Natural killer cell treated with Interleukin-12 subunit alpha and Interleukin-12 subunit beta and Interleukin-15 and Interleukin-18, amount 100 ng/mL, for 72 hours (primary cell): Measurements from ENCODE around the gene DIDO1. TPM values are rescaled to one million over a fixed set of nuclear protein-coding genes. Genes with fewer than 3 reads are reported as not detected.
"Not testable (repeated sequence)": the region's sequence is repeated elsewhere in the genome, so short reads cannot be mapped to it uniquely, and the experiment has no call there.

Source experiments
- ATAC-seq, 2 donors: fragments of 150-1000 bp; cut with Tn5 transposase in 1 of 2; sonication (Bioruptor Pico), chemical (Tn5 transposase) in 1 of 2; 2 replicates each; pipeline ENCODE4 v1.10.0; 2021
- DNase-seq: peaks from one replicate; pipeline ENCODE4 v3.0.0; 2022; ENCODE audit warnings: low spot score
- H3K27ac Mint-ChIP-seq, 2 donors: 1 replicate in 1 of 2; 2 replicates in 1 of 2; pipeline ENCODE4 v1.8.0; 2022; ENCODE audit warnings: mixed read lengths in 2 of 2, mild to moderate bottlenecking in 1 of 2, moderate library complexity in 1 of 2
- H3K27me3 Mint-ChIP-seq, 2 donors: 1 replicate in 1 of 2; 2 replicates in 1 of 2; pipeline ENCODE4 v1.8.0; 2022; ENCODE audit warnings: mixed read lengths in 2 of 2
- H3K36me3 Mint-ChIP-seq: one replicate; pipeline ENCODE4 v1.8.0; 2022; ENCODE audit warnings: mixed read lengths
- H3K4me1 Mint-ChIP-seq, 2 donors: 1 replicate in 1 of 2; 2 replicates in 1 of 2; pipeline ENCODE4 v1.8.0; 2022; ENCODE audit warnings: low read depth in 2 of 2, mixed read lengths in 2 of 2, mild to moderate bottlenecking in 1 of 2
- H3K4me3 Mint-ChIP-seq: one replicate; pipeline ENCODE4 v1.8.0; 2022; ENCODE audit warnings: mixed read lengths
- H3K9me3 Mint-ChIP-seq: 2 replicates; pipeline ENCODE4 v1.8.0; 2022; ENCODE audit warnings: mixed read lengths
- total RNA-seq, 2 donors: library from RNA; stranded (reverse); gene quantifications; one replicate each; pipeline ENCODE4 v1.2.3, GENCODE V29; 2022

The DIDO1 gene
- total RNA-seq, 2 donors from 2014 or later: 57.6 to 81.1 TPM

DNA sequence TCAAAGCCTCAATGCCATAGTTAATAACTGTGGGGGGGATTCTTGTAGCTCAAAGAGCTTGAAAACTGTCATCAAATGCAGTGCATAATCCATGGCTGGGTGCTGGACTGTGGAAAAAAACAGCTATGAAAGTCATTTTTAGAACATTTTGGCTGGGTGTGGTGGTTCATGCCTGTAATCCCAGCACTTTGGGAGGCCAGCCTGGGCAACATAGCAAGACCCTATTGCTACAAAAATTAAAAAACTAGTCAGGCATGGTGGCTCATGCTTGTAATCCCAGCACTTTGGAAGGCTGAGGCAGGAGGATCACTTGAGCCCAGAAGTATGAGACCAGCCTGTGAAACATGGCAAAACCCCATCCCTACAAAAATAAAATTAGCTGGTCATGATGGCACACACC is 76.9 kb downstream of the DIDO1 start:
- DNase-seq (no peak), ATAC-seq (no peak)
- Mint-ChIP-seq H3K27ac (no peak overlapping the region), H3K9me3 (no peaks in the 10 kb centered on the region), H3K4me1 (peaks cover 0 to 7% of the 10 kb centered on the region in 2 donors), H3K27me3 (no peaks in the 10 kb centered on the region), H3K4me3 (no peak overlapping the region), H3K36me3 (peaks cover 4% of the 10 kb centered on the region)

DNA sequence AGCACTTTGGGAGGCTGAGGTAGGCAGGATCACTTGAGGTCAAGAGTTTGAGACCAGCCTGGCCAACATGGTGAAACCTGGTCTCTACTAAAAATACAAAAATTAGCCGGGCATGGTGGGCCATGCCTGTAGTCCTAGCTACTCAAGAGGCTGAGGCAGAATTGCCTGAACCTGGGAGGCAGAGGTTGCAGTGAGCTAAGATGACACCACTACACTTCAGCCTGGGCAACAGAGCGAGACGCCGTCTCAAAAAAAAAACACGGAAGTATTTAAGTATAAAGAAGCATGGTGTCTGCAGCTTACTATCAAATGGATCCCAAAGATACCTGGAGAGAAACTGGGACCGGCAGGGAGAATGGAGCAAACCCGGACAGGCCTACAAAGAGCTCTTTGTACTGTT is 77.4 kb downstream of the DIDO1 start:
- ATAC-seq, DNase-seq, H3K4me3 Mint-ChIP-seq, H3K9me3 Mint-ChIP-seq, H3K27me3 Mint-ChIP-seq, H3K4me1 Mint-ChIP-seq, H3K36me3 Mint-ChIP-seq, H3K27ac Mint-ChIP-seq: not testable (repeated sequence)

GRCh38 chr20:62846166-62846890 is 80.0 kb downstream of the DIDO1 start:
- H3K4me1 Mint-ChIP-seq: no peaks in the 10 kb centered on the region
- H3K27me3 Mint-ChIP-seq: no peaks in the 10 kb centered on the region
- DNase-seq (peak; percentile 51), ATAC-seq (no peak)
- no peaks in the 10 kb centered on the region for H3K9me3 Mint-ChIP-seq
- no peak overlapping the region for H3K27ac Mint-ChIP-seq
- H3K36me3 Mint-ChIP-seq: no peaks in the 10 kb centered on the region
- no peak overlapping the region for H3K4me3 Mint-ChIP-seq

DNA sequence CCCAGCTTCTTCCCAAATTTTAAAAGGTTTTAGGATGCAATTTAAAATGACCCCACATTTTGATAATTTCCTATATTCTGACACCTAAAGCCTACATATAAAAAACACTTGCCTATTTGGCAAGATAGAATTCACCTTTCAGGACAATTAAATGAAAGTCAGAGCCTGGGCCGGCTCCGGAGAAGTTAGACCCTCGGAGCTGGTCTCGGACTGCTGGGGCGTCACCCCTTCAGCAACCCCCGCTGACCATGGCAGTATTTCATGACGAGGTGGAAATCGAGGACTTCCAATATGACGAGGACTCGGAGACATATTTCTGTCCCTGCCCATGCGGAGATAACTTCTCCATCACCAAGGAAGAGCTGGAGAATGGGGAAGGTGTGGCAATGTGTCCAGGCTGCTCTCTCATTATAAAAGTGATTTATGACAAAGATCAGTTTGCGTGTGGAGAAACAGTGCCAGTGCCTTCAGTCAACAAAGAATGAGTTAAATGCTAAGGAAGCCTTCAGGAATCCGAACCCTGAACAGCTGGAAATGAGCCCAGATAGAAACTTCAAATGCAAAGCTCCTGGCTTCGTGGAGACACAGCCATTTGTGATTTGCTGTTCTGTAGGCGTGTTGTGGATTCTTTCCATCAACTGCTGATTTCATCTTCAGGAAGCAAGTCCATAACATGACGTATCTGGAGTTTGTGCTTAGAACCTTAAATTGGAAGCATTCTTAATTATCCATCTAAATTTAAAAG is 80.7 kb downstream of the DIDO1 start:
- no peaks in the 10 kb centered on the region for H3K36me3 Mint-ChIP-seq
- DNase-seq (peak; percentile 22), ATAC-seq (no peak)
- H3K4me3 Mint-ChIP-seq: no peak overlapping the region
- H3K4me1 Mint-ChIP-seq: no peaks in the 10 kb centered on the region
- H3K9me3 Mint-ChIP-seq: no peaks in the 10 kb centered on the region
- no peaks in the 10 kb centered on the region for H3K27me3 Mint-ChIP-seq
- no peak overlapping the region for H3K27ac Mint-ChIP-seq

- H3K4me1 Mint-ChIP-seq: no peaks in the 10 kb centered on the region
- no peak overlapping the region for H3K4me3 Mint-ChIP-seq
- DNase-seq (no peak), ATAC-seq (no peak)
- H3K36me3 Mint-ChIP-seq: no peaks in the 10 kb centered on the region
- H3K27me3 Mint-ChIP-seq: no peaks in the 10 kb centered on the region
- no peaks in the 10 kb centered on the region for H3K9me3 Mint-ChIP-seq
- H3K27ac Mint-ChIP-seq: no peak overlapping the region
These were observed 82.1 kb downstream of the DIDO1 start for GRCh38 chr20:62844182-62844581.

DNA sequence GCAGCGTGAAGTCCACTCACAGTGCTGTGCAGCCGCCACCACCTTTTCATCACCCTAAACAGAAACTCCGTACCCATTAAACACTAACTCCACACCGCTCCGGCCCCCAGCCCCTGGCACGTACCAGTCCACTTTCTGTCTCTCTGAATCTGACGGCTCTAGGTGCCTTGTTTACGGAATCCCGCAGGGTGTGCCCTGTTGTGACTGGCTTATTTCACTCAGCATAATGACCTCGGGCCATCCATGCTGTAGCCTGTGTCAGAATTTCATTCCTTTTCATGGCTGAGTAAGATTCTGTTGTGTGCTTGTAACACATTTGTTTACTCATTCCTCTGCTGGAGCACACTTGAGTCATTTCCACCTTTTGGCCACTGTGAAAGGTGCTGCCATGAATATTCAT is 82.6 kb downstream of the DIDO1 start:
- Mint-ChIP-seq H3K27ac (no peak overlapping the region), H3K4me1 (no peaks in the 10 kb centered on the region), H3K4me3 (no peak overlapping the region), H3K27me3 (no peaks in the 10 kb centered on the region), H3K36me3 (no peaks in the 10 kb centered on the region), H3K9me3 (no peaks in the 10 kb centered on the region)
- ATAC-seq (peak in 1 of 2 donors; percentile 46), DNase-seq (peak; percentile 15)

DNA sequence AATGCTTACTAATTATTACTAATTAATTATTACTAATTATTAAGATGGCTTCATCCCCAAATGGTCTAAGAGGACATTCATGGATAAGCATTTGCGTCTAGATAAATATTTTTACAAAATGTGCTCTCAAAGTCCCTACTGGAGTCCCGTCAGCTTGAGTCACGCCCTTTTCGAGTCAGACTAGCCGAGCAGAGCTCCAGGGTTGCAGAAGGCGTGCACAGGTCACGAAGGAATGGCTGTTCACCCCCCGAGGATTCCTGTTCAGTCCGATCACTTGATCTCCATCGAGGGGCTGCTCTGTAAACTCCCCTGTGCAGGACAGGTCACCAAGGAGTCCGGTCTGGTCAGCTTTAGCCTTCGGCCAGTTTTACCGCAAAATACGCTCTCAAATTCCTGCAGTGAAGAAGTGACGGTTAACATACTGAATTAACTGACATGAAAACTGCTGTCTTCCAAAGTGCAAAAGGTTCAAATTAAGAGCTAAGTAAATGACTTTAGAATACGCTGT is 84.5 kb downstream of the DIDO1 start:
- H3K27ac Mint-ChIP-seq: no peak overlapping the region
- H3K36me3 Mint-ChIP-seq: no peaks in the 10 kb centered on the region
- DNase-seq: no peak
- no peaks in the 10 kb centered on the region for H3K4me1 Mint-ChIP-seq
- H3K27me3 Mint-ChIP-seq: no peaks in the 10 kb centered on the region
- no peak overlapping the region for H3K4me3 Mint-ChIP-seq
- ATAC-seq: no peak
- no peaks in the 10 kb centered on the region for H3K9me3 Mint-ChIP-seq

DNA sequence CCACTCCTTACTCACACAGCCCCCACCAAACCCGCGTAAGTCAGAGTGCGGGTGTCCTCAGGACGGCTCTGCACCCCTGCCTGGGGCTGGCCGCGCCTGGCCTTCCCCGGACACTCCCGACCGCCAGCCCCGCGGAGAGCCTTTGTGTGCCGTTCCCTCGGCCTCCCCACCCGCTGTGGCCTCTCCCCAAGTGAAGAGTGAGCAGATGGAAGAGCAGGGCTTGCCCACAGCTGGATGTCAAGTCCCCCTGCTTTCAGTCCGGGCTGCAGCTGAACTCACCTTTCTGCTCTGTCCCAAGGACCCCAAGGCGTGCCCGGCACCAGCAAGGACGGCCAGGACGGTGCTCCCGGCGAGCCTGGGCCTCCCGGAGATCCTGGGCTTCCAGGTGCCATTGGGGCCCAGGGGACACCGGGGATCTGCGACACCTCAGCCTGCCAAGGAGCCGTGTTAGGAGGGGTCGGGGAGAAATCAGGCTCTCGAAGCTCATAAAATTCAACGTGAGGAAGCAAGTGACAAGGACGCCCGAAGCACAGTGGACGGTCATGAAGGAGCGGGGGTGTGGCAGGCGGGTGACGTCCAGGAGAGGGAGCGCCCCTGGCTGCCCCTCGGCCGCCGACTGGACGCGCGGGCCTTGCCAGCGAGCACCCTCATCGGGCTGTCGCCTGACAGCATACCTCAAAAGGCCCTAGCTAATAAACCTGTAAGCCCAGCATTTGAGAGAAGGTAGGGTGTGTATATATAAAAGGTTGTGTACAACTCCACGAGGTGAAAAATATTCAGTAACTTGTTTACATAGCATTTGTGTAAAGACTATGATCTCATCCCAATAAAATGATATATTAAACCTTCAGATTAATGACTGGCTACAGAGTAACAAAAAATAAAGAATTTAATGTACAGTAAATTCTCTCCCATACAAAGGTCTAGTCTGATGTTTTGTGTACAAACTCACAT is 85.8 kb downstream of the DIDO1 start:
- Mint-ChIP-seq H3K4me3 (no peak overlapping the region), H3K27ac (no peak overlapping the region), H3K27me3 (peaks cover 0 to under 1% of the 10 kb centered on the region in 2 donors), H3K9me3 (no peaks in the 10 kb centered on the region), H3K4me1 (no peaks in the 10 kb centered on the region), H3K36me3 (no peaks in the 10 kb centered on the region)
- DNase-seq (no peak), ATAC-seq (peak in 1 of 2 donors; percentile 17)

- Mint-ChIP-seq H3K9me3 (no peaks in the 10 kb centered on the region), H3K36me3 (no peaks in the 10 kb centered on the region), H3K27ac (no peak overlapping the region), H3K27me3 (peaks cover 0 to 3% of the 10 kb centered on the region in 2 donors), H3K4me3 (no peak overlapping the region), H3K4me1 (no peaks in the 10 kb centered on the region)
- ATAC-seq: peak in 1 of 2 donors; percentile 15
- DNase-seq: no peak
These were observed 86.5 kb downstream of the DIDO1 start for GRCh38 chr20:62839816-62840215.

- Mint-ChIP-seq H3K4me3 (no peak overlapping the region), H3K9me3 (no peaks in the 10 kb centered on the region), H3K27ac (no peak overlapping the region), H3K36me3 (no peaks in the 10 kb centered on the region), H3K4me1 (no peaks in the 10 kb centered on the region), H3K27me3 (peaks cover 0 to 3% of the 10 kb centered on the region in 2 donors)
- no peak for ATAC-seq
- DNase-seq: no peak
These were observed 87.0 kb downstream of the DIDO1 start for GRCh38 chr20:62839261-62839660.

DNA sequence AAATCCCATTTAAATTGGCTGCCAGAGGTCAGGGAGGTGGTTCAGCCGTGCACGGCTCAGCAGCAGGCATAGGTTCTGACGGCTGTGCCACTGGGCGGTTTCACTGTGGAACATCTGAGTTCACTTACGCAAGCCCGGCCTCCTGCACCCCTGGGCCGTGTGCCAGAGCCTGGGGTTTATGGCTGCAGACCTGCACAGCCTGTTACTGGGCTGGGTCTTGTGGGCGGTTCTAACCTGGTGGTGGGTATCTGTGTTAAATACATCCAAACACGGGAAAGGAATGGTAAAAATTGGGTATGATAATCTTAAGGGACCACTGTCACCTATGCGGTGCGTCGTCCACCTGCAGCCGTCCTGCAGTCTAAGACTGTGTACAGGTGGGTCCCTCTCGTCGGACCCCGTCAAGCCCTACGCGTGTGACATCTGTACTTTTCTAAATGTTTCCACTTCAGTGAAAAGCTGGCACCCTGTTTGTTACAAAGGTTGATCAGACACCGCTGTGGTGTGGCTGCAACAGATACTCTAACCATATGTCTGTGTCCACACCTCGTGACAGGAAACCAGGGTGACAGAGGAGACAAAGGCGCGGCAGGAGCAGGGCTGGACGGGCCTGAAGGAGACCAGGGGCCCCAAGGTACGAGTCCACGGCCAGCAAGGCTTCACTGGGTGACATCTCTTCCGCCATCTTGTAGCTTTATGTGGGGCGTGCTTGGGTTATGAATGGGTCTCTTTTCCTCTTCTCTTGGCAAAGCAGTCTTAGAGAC is 88.0 kb downstream of the DIDO1 start:
- DNase-seq: no peak
- Mint-ChIP-seq H3K27me3 (peaks cover 0 to 3% of the 10 kb centered on the region in 2 donors), H3K4me1 (no peaks in the 10 kb centered on the region), H3K27ac (no peak overlapping the region), H3K9me3 (no peaks in the 10 kb centered on the region), H3K36me3 (no peaks in the 10 kb centered on the region), H3K4me3 (no peak overlapping the region)
- peak in 1 of 2 donors; percentile 57 for ATAC-seq

- Mint-ChIP-seq H3K9me3 (no peaks in the 10 kb centered on the region), H3K36me3 (no peaks in the 10 kb centered on the region), H3K4me3 (no peak overlapping the region), H3K4me1 (no peaks in the 10 kb centered on the region), H3K27me3 (peaks cover 0 to 3% of the 10 kb centered on the region in 2 donors), H3K27ac (no peak overlapping the region)
- DNase-seq (no peak), ATAC-seq (no peak)
These were observed 88.5 kb downstream of the DIDO1 start for GRCh38 chr20:62837790-62838127.

DNA sequence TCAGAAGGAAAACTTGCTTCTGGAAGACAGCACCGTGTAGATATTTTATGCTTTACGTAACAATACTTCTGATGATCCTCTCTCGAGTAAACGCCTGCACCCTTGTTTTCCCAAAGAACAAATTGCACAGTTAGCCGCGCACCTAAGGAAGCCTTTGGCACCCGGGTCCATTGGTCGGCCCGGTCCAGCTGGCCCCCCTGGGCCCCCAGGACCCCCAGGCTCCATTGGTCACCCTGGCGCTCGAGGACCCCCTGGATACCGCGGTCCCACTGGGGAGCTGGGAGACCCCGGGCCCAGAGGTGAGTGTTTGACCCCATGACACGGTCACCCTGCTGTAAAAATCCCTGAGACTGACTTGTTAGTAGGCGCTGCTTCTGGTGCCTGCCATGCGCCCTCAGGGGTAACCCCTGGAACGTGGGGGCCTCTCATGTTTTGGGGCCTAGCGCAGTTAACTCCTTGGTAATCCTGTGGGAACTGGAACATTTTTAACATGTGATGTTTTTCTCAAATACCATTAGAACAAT is 89.3 kb downstream of the DIDO1 start:
- DNase-seq (no peak), ATAC-seq (no peak)
- H3K4me1 Mint-ChIP-seq: no peaks in the 10 kb centered on the region
- H3K27ac Mint-ChIP-seq: no peak overlapping the region
- peaks cover 0 to 3% of the 10 kb centered on the region in 2 donors for H3K27me3 Mint-ChIP-seq
- no peak overlapping the region for H3K4me3 Mint-ChIP-seq
- H3K9me3 Mint-ChIP-seq: no peaks in the 10 kb centered on the region
- no peaks in the 10 kb centered on the region for H3K36me3 Mint-ChIP-seq
